AG08396 (cell line): Measurements from ENCODE around the gene EXTL1.
A peak's percentile ranks its signal among the peaks of the same experiment; 100 is the strongest.

Experiments used
- DNase-seq: peaks from one replicate; pipeline ENCODE4 v3.0.0; 2012; ENCODE audit warnings: low spot score, mixed read lengths

Gene EXTL1

DNA sequence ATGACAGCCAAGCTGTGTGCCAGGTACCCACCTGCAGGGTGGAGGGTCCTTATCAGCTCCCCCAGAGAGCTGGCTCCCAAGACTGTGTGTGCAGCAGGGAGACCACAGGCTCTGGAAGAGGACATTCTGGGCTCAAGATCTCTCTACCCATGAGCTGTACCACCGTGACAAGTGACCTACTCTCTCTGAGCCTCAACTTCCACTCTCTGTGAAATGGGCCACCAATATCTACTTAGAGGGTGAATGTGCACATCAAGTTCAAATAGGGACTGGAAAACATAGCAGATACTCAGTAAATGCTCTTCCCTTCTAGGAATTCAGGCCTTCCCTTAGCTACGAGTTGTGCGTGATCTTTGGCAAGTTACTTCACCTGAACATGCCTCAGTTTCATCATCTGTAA is 22.8 kb downstream of the EXTL1 start:
- DNase-seq = no peak

DNA sequence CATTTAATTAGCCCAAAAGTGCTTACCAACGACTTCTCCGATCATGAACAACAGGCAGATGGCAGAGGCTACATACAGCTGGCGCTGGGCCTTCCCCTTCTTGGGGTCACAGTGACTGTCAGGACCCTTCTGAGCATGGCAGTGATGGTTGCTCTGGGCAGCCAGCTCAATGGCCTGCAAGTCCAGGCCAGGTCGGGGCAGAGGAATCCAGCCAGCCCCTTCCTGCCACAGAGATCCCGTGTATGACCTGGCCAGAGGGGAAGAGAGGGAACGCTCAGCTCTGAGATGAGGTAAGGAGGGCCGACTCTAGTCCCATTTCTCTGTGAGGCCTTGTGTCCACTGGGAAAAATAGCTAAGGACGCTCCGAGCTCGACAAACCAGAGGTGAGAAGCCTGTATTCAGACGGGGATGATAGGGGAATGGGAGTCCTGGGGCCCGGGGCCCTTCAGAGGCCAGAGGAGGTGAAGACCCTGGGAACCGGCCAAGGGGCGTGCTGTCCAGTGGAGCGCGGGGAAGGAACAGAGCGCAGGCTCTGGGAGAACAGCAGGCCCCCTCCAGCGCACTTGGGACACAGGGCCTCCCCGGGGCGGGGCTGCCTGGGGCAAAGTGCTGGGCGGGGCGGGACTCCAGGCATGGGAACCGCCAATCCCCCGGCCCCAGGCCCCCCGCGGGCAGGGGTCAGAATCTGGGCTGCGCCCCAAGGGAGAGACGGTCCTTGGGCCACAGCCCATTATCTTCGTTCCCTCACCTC is 23.6 kb downstream of the EXTL1 start:
- no peak for DNase-seq

DNA sequence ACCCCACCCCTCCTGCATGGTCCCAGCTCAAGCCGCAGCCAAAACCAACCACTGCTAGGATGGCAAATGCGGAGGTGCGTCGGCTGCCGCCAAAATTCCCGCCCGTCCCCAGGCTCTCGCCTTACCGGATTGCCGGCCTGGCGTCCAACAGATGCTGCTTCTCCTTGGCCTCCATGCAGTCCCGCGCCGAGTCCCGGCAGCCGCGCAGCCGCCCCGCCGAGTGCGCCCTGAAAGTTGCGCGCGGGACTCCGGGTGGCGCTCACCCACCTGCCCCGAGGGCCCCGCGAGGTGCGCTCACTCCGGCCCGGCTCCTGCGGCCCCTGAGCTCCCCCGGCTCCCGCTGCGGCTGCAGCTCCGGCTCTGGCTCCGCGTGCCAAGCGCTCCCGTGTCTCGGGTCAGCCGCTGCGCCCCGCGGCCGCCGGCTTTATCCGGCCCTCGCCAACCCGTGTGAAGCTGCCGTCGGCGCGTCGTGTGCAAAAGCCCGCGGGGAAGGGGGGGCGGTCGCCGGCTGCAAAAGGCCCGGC is 24.2 kb downstream of the EXTL1 start, which contains the start of gene SLC30A2:
Gene SLC30A2, minus strand, starts transcription at position 397 of the 524 bp plus-strand sequence. Its CDS starts 222 bp downstream, at position 175.
- no peak for DNase-seq

GRCh38 chr1:26046246-26047095 is 24.9 kb downstream of the EXTL1 start:
- no peak for DNase-seq

DNA sequence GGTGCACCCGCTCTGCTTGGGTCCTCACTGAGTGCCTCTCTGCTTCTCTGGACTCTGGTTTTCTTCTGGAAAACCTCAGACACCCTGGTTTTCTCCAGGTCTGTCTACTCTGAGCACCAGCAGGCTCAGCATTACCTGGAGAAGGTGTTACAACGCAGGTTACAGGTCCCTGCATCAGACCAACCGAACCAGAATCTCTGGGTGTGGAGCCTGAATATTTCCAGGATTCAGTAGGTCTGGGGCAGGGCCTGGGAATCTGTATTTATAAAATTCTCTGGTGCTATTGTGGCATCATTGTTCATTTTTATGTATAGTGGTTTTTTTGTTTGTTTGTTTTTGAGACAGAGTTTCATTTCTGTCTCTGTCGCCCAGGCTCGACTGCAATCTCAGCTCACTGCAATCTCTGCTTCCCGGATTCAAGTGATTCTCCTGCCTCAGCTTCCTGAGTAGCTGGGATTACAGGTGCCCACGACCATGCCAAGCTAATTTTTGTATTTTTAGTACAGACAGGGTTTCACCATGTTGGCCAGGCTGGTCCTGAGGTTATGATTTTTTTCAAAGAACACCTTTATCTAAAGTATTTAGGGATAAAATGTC is 25.8 kb downstream of the EXTL1 start:
- no peak for DNase-seq

GRCh38 chr1:26049531-26050247 is 28.1 kb downstream of the EXTL1 start:
- DNase-seq = peak; percentile 53

DNA sequence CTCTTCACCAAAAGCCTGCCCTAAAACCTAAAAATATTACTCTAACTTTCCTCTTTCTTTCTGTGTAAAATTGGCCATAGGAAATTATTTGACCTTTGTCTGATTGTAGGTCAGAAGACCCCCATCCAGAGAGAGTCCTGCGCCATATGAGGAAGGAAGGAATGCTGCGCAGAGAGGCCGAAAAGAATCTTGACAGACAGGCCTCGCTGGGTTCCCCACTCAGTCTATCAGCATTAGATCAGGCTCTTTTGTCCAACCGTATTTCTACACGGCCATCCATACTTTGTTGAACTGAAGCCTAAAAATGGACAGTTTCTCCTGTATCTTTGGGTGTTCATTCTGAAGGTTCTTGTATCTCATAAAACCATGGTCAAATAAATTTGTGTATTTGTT is 28.7 kb downstream of the EXTL1 start:
- DNase-seq = no peak

DNA sequence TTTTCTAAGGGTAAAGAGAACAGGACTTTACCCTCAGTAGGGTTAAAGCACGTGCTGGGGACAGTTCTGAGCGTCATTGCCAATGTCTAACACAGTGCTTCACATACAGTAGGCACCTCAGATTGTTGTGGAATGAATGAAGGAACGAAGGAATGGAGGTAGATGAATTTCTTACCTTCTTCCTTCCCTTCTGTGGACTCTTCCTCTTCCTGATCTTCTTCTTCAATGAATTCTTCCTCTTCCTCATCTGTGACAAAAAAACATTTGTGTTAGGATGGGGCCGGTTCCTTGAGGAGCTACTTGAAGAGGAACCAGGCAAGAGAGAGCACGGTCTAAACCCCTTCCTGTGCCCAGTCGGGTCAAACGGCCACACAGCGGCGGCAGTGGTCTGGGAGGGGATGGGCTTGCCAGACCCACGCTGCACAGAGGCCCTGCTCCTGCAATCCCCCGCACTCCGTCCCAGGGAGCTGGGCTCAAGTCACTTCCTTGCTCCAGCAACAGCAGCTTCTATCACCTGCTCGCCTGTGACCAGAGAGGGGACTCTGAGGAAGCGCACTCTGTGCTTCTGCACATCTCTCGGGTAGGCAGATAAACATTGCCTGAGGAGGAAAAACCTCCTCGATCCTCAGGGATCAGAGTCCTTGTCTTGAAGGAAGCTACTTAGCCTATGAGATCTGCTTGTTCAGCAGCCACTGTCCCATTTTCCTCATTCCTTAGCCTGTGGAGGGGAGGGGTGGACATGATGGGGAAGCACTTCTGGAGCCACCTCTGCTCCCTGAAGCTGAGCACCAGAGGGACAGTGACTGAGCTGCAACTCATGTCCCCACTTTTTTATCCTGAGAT is 32.4 kb downstream of the EXTL1 start:
- no peak for DNase-seq

DNA sequence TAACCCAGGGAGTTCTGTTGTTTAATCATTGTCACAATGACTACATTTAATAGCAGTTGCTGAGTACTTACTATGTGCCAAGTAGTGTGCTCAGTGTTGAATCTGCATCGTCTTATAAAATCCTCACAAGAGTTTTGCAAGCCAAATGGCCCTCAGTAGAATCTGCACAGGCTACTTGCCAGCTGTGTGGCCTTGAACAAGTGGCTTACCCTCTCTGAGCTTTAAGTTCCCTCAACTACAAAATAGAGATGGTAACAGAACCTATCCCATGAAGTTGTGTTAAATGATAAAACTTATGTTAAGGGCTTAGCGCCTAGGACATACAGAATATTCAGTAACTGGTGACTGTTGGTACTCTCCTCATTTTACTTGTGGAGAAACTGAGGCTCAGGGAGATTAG is 33.5 kb downstream of the EXTL1 start:
- no peak for DNase-seq

DNA sequence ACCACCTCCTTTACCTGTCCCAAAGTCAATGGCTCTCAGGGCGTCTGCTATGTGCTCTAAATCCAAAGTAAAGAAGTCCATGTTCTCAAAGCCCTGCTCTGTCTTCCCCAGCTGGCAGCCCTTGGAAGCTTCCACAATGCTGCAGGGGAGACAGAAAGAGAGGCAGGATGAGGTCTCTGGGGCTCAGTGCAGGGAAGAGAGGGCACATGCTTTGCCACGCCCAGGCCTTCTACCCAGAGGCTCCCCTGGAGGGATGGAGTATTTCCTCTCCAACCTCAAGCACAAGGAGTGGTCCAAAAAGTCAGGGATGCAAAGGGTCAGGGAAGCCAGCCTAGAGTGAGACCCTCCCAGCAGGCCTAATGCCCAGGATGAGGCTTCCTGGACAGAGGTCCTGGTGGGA is 35.6 kb downstream of the EXTL1 start:
- no peak for DNase-seq

DNA sequence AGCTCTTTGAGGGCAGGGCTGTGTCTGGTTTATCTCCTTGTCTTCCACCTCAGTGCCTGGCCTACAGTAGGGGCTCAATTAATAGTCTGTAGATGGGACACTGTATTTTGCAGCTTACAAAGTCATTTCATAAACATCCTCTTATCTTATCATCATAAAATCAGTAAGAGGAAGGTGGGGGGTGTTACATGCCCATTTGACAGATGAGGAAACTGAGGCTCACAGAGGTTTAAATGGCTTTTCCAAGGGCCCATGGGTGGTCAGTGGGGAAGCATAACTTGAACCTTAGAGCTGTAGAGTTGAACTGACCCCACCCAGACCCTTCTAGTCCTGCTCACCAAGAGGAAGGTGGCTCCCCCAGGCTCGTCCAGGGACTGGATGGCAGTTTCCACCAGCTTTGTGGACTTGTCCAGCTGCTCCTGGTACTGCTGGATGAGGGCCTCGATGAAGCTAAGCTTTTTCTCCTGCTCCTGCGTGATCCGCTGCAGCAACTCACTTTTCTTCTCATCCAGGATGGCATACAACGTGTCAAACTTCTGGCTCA is 36.5 kb downstream of the EXTL1 start:
- no peak for DNase-seq

DNA sequence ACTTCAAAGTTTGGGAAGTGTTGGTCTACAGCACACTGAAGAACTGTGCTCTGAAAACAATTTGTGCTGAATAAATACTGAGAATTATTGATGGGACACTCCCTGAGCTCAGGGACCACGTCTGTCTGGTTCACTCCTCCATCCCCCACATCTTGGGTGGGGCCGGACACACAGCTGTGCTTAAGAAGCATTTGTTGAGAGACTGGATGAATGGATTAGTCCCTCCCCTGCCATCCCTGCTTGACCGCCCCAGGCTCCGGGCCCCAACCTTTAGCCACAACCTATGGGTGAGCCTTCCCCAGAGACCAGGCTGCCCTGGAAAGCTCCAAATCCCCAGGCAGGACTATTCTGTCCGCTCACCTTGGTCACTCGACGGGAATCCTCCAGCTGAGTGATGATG is 38.3 kb downstream of the EXTL1 start:
- DNase-seq = no peak

- no peak for DNase-seq
These were observed 39.4 kb downstream of the EXTL1 start for GRCh38 chr1:26060832-26061574.

- DNase-seq = no peak
These were observed 43.0 kb downstream of the EXTL1 start for GRCh38 chr1:26064553-26064952.

GRCh38 chr1:26066160-26066559 is 44.6 kb downstream of the EXTL1 start:
- DNase-seq = no peak

- no peak for DNase-seq
These were observed 45.3 kb downstream of the EXTL1 start for GRCh38 chr1:26066857-26067256.

DNA sequence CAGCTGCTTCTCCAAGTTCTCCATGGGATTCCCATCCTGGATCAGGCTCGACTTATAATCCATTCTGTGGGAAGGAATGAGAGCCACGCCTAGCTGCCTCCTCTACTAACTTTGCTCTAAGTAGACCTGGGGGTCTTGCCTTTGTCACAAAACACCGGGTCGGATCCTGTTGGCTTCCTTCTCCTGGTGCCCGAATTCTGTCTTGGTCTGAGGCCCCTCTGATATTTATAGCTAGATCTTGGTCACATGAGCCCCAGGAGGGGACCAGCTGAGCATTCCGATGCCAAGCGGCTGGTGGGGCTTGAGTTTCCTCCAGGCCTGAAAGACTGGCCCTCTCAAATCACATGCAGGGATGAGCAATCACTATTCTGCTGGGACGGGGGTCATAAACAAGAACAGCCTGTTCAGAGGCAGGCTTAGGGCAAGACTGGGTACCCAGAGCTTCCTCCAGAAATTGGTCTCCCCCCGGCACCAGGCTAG is 45.9 kb downstream of the EXTL1 start, which contains the start of gene TRIM63:
Gene TRIM63, minus strand, starts transcription at position 199 of the 480 bp plus-strand sequence. Its CDS starts 136 bp downstream, at position 63.
- no peak for DNase-seq

GRCh38 chr1:26069941-26070295 is 48.3 kb downstream of the EXTL1 start:
- DNase-seq = no peak

GRCh38 chr1:26070296-26070962 is 48.9 kb downstream of the EXTL1 start:
- no peak for DNase-seq
